Esophagus squamous epithelium (tissue), 5 donors: Measurements from ENCODE around the gene WNT7B. TPM values are rescaled to one million over a fixed set of nuclear protein-coding genes. Genes with fewer than 3 reads are reported as not detected.

Experiments
- DNase-seq: peaks from one replicate; lab custom pipeline; 2025; lab: John Stamatoyannopoulos, UW
- H3K27ac ChIP-seq, 4 donors: fragments of 200-600 bp; sonication (generic); one replicate each; pipeline ENCODE4 v1.5.1; 2016 to 2019; ENCODE audit warnings: mild to moderate bottlenecking in 1 of 4
- H3K27me3 ChIP-seq, 4 donors: fragments of 200-600 bp; sonication (generic); 1 replicate in 3 of 4; 2 replicates in 1 of 4; pipeline versions ENCODE4 v1.5.1 to v1.6.0; 2017 to 2021; ENCODE audit warnings: antibody characterized with exemption in 1 of 4
- H3K36me3 ChIP-seq, 3 donors: fragments of 200-600 bp; sonication (generic); one replicate each; pipeline ENCODE4 v1.5.1; 2016 to 2019
- H3K4me1 ChIP-seq, 3 donors: fragments of 200-600 bp; sonication (generic); one replicate each; pipeline ENCODE4 v1.5.1; 2017 to 2019
- H3K4me3 ChIP-seq, 4 donors: fragments of 200-600 bp; sonication (generic); 1 replicate in 3 of 4; 2 replicates in 1 of 4; pipeline ENCODE4 v1.5.1; 2016 to 2019; ENCODE audit warnings: mild to moderate bottlenecking in 2 of 4, moderate library complexity in 1 of 4
- H3K9me3 ChIP-seq, 3 donors: fragments of 200-600 bp; sonication (generic); one replicate each; pipeline ENCODE4 v1.5.1; 2016 to 2019
- CTCF ChIP-seq, 6 experiments: fragments of 450-650 bp in 4 of 6; fragments of 200-600 bp in 2 of 6; sonication (generic) in 2 of 6; IDR thresholded peaks; one replicate each; pipeline ENCODE4 v1.5.1; 2016 to 2019; ENCODE audit warnings: antibody characterized with exemption in 6 of 6, mild to moderate bottlenecking in 4 of 6, moderate library complexity in 4 of 6
- POLR2A ChIP-seq, 4 donors: fragments of 450-650 bp; IDR thresholded peaks; one replicate each; pipeline ENCODE4 v1.6.1; 2017; ENCODE audit warnings: antibody characterized with exemption in 4 of 4, mild to moderate bottlenecking in 4 of 4, moderate library complexity in 3 of 4
- WGBS, 2 donors: methylation state at CpG; one replicate each; pipeline ENCODE4 v1.1.5; 2018; 5-methylcytosine and 5-hydroxymethylcytosine counted together
- intact Hi-C: fragments of 100-400 bp; cut with DNase I; formaldehyde crosslinking; loops from one replicate; pipeline ENCODE4 v1.15.0; 2022
- total RNA-seq, 4 donors: library from RNA; depleted of rRNA; stranded (reverse); fragments of >200 nt; gene quantifications; one replicate each; pipeline ENCODE4 v1.1.0, GENCODE V29; 2016
- donor health status: DM: yes; HTN: yes; CAD: no.

WNT7B gene
- total RNA-seq, 4 donors from 2014 or later: 10.6 to 27.0 (median 16.1) TPM

GRCh38 chr22:46002757-46003270, 25.9 kb upstream of the WNT7B start:
- Histone ChIP-seq H3K4me3 (no peak overlapping the region), H3K4me1 (peaks cover 27 to 65% (median 41%) of the 10 kb centered on the region in 3 donors), H3K27ac (peak overlapping the region in 1 of 4 donors; percentile 11), H3K9me3 (no peaks in the 10 kb centered on the region), H3K27me3 (no peaks in the 10 kb centered on the region), H3K36me3 (no peaks in the 10 kb centered on the region)
- 83 to 100% methylated on average over 3 to 4 of the region's 8 CpGs for WGBS, 2 donors
- intact Hi-C loops: no loop called here
- TF ChIP-seq POLR2A (IDR thresholded peaks at IDR 0.05) (no peak), CTCF (IDR thresholded peaks at IDR 0.05) (no peak)
- no peak for DNase-seq

DNA sequence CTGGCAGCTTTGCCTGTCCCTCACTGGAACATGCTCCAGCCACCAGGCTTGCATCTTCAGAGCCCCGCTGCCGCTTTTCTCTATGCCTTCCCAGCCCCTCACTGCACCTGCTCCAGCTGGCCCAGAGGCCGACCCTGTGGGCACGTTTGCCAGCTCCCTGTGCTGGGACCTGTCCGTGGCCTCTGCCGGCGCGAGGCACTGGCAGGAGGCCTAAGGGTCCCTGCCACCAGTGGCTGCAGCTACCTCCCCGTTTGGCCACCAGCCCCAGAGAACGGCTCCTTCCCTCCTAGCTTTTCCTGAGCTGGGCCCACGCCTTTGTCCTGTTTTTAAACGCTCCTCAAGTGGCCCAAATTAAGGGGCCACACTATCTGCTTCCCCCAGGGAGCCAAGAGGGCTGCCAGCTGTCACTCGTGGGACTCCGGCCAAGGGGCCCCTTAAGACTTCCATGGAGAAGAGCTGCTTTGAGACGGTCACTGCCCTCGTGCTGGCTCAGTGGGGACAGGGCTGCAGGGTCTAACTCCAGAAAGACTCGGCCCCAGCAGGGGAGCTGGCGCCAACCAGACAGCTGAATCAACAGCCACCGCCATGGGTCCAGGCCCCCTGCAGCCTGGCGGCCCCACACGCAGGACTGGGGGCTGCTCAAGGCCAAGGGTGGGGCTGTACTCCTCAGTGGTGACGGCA, 24.6 kb upstream of the WNT7B start:
- Histone ChIP-seq H3K4me3 (no peak overlapping the region), H3K4me1 (peaks cover 26 to 65% (median 41%) of the 10 kb centered on the region in 3 donors), H3K27ac (peak overlapping the region in 2 of 4 donors; percentile 38 to 42), H3K27me3 (no peaks in the 10 kb centered on the region), H3K36me3 (no peaks in the 10 kb centered on the region), H3K9me3 (no peaks in the 10 kb centered on the region)
- 38 to 49% methylated on average over 5 to 7 of the region's 22 CpGs for WGBS, 2 donors
- no peak for DNase-seq
- TF ChIP-seq CTCF (IDR thresholded peaks at IDR 0.05): no peak
- TF ChIP-seq POLR2A (IDR thresholded peaks at IDR 0.05): no peak
- intact Hi-C loops: no loop called here

DNA sequence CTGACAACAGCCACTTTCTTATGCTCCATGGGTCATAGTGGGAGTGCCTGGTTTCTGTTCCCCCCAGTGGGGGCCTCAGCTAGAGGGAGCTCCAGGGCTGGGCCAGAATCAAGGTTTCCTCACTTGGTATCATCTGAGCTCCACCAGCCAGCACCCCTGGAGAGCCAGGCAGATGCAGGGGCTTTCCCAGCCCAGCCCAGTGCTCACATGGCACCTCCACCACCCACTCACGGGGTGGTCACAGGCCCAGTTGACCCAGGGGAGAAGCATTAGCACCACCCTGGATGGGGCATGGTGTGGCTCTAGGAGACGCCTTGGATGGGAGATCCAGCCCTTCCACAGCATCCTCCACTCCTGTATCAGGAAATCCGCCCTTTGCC, 24.1 kb upstream of the WNT7B start:
- no peak for TF ChIP-seq POLR2A (IDR thresholded peaks at IDR 0.05)
- TF ChIP-seq CTCF (IDR thresholded peaks at IDR 0.05): no peak
- peaks cover 26 to 65% (median 41%) of the 10 kb centered on the region in 3 donors for H3K4me1 ChIP-seq
- H3K27me3 ChIP-seq: no peaks in the 10 kb centered on the region
- DNase-seq: no peak
- WGBS, 2 donors: 66% methylated on average over 3 of the region's 3 CpGs; no CpG with 5 or more reads in 1 of the 2 donors
- intact Hi-C loops: no loop called here
- H3K4me3 ChIP-seq: no peak overlapping the region
- H3K9me3 ChIP-seq: no peaks in the 10 kb centered on the region
- peak overlapping the region in 2 of 4 donors; percentile 6 to 42 for H3K27ac ChIP-seq
- H3K36me3 ChIP-seq: no peaks in the 10 kb centered on the region

- DNase-seq: no peak
- Histone ChIP-seq H3K36me3 (no peaks in the 10 kb centered on the region), H3K4me3 (no peak overlapping the region), H3K27me3 (no peaks in the 10 kb centered on the region), H3K4me1 (peaks cover 29 to 68% (median 46%) of the 10 kb centered on the region in 3 donors), H3K9me3 (no peaks in the 10 kb centered on the region), H3K27ac (no peak overlapping the region)
- TF ChIP-seq POLR2A (IDR thresholded peaks at IDR 0.05) (no peak), CTCF (IDR thresholded peaks at IDR 0.05) (no peak)
- intact Hi-C loops: no loop called here
- WGBS, 2 donors: 72 to 87% methylated on average over 5 to 13 of the region's 17 CpGs
Measured at GRCh38 chr22:46000081-46001027, 23.4 kb upstream of the WNT7B start.
